HG03442 (cell line): Measurements from ENCODE around the gene SYCN.
"Not testable (repeated sequence)": the region's sequence is repeated elsewhere in the genome, so short reads cannot be mapped to it uniquely, and the experiment has no call there.

Experiments
- ATAC-seq: cut with Tn5 transposase; IDR thresholded peaks from one replicate; pipeline ENCODE4 v1.9.1; 2021; ENCODE audit warnings: mild to moderate bottlenecking, moderate library complexity; ENCODE audit not compliant: unreplicated experiment

Gene SYCN, protein sequence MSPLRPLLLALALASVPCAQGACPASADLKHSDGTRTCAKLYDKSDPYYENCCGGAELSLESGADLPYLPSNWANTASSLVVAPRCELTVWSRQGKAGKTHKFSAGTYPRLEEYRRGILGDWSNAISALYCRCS

DNA sequence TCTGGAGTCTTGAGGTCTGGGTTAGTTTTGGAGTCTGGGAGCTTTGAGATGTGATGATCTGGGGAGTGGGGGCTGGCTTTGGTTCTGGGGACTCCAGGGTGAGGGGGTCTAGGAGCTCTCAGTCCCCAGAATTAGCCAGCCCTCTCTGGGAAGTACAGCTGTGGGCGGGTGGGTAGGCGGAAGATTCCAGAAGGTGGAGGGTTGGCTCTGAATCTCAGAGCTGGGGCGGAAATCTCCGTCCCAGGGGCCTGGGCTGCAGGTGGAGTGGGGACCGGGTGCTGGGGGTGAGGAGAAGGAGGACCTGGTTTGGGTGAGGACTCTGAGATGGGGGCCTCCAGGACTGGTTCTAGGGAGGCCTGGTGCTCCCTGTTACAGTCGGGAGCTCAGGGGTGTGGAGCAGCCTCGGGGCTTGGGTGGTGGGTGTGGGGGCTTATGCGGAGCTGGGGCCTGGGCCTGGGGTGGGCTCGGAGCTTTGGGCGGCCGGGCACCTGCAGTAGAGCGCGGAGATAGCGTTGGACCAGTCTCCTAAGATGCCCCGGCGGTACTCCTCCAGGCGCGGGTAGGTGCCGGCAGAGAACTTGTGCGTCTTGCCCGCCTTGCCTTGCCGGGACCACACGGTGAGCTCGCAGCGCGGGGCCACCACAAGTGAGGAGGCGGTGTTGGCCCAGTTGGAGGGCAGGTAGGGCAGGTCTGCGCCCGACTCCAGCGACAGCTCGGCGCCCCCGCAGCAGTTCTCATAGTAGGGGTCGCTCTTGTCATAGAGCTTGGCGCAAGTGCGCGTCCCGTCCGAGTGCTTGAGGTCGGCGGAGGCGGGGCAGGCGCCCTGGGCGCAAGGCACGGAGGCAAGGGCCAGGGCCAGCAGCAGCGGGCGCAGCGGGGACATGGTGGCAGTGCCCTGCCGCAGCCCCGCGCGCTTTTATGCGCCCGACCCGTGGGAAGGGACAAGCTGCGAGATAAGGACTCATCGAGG, at the start of gene SYCN:
Gene SYCN, minus strand, starts transcription at position 892 of the 970 bp plus-strand sequence. Its CDS starts 9 bp downstream, at position 883.
- ATAC-seq: no peak

DNA sequence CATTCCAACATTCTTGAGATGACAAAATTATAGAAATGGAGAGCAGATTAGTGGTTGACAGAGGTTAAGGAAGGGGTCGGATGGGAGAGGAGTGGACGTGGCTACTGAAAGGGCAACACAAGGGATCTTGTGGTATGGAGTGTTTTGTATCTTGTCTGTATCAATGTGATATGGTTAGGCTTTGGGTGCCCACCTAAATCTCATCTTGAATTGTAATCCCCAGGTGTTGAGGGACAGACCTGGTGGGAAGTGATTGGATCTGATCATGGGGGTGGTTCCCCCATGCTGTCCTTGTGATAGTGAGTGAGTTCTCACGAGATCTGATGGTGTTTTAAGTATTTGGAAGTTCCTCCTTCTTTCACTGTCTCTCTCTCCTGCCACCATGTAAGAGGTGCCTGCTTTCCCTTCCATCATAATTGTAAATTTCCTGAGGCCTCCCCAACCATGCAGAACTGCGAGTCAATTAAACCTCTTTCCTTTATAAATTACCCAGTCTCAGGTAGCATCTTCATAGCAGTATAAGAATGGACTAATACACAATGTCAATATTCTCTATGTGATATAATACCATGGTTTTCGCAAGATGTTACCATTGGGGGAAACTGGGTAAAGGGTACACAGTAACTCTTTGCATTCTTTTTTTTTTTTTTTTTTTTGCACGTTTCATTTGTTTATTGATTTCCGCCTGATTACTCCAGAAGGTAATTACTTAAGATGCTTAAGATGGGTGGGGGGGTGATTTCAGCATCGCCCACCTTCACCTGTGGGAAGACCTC, 49.5 kb upstream of the SYCN start:
- ATAC-seq: no peak

DNA sequence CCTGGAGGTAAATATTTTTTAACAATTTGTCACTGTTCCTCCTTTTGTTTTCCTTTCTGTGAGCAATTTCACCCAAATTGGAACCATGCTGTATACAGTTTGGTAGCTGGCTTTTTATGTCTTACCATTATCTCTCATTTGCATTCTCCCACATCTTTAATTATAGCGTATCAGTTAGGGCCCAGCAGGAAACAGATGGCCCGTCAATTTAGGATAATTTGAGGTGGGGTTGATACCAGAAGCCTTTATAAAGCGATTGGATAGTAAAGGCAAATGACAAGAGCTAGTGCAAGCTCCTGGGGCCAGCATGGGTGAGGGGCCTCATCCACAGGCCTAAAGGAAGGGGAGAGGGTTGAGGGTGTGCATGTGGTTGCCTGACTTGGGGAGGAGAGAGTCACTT, 48.4 kb upstream of the SYCN start:
- ATAC-seq: no peak

DNA sequence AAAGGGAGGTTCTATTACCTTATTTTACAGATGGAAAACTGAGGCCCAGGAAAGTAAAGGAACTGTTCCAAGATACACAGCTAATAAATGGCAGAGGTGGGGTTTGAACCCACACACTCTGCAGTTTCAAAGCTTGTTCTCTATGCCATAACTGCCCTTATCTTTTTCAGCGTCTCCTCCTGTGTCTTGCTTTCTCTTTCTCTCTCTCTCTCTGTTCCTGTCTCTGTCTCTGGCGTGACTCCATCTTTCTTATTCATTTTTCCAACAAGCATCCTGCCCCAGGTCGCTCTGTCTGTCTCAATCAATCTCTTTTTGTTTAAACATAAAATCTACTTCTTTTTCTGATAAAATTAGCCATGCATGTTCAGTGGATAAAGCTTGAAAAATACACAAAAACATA, 47.8 kb upstream of the SYCN start:
- no peak for ATAC-seq

DNA sequence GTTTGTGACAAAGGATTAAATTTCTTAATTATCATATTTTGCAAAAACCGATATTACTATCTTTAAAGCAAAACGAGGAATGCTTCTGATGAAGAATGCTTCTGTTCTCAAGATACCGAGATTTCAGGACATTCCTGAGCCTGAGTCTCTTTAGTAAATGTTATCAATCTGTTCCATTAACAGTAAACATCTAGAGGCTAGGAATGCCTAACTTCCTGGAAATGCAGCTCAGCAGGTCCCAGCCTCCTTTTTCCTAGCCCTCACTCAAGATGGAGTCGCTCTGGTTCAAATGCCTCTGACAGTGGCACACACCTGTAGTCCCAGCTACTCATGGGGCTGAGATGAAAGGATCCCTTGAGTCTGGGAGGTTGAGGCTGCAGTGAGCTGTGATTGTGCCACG, 47.0 kb upstream of the SYCN start:
- ATAC-seq: no peak

DNA sequence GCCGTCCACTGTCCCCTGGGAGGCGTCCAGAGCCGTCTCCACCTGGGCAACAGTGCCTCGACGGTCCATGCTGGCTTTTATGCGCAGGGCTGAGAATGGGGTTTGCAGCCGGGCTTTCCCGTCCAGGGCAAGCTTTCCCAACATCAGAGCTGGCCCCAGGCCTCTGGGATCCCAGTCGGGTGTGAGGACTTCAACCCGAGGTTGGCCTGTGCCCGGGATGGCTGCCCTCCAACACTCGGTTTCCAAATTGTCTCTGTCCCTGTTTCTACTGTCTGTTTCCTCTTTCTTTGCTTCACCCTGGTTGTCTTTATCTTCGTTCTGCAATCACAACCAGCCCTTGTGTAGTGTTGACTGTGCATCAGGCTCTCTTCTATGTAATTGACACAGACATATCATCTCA, 44.7 kb upstream of the SYCN start, which contains the start of gene IFNL4:
Gene IFNL4, minus strand, starts transcription at position 51 of the 400 bp plus-strand sequence.
- ATAC-seq: no peak

DNA sequence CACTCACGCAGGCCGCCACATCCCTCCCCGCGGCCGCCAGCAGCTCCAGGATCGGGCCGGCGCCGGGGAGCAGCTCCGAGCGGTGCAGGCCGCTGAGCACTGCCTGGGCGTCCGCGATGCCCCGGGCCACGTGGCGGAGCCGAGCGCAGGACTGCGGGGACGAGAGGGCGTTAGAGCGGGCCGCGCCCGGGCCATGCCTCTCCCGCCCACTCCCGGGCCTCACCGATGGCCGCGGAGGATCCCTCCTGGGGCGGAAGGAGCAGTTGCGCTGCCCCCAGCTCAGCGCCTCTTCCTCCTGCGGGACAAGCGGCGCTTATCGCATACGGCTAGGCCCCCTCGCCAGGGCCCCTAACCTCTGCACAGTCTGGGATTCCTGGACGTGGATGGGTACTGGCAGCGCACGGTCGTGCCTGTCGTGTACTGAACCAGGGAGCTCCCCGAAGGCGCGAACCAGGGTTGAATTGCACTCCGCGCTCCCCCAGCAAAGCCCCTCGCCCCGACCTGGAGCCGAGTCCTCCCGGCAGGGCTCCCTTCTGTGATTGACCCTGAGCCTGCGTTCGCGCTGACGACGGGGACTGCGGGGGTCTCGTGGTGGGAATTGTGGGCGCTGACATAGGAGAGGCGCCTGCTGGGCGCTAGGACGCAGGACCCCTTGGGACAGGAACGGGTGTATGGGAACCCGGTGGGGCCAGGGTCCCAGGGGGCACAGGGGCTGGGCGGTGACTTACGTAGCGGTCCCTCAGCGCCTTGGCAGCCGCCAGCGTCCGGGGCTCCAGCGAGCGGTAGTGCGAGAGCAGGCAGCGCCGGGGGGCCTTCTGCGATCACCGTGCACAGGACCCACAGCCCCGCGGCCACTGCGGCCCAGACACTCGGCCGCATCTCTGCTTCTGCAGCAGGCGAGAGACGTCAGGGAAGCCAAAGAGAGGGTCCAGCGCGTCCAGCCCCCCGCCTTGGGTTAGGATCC, 43.9 kb upstream of the SYCN start:
- ATAC-seq: no peak

DNA sequence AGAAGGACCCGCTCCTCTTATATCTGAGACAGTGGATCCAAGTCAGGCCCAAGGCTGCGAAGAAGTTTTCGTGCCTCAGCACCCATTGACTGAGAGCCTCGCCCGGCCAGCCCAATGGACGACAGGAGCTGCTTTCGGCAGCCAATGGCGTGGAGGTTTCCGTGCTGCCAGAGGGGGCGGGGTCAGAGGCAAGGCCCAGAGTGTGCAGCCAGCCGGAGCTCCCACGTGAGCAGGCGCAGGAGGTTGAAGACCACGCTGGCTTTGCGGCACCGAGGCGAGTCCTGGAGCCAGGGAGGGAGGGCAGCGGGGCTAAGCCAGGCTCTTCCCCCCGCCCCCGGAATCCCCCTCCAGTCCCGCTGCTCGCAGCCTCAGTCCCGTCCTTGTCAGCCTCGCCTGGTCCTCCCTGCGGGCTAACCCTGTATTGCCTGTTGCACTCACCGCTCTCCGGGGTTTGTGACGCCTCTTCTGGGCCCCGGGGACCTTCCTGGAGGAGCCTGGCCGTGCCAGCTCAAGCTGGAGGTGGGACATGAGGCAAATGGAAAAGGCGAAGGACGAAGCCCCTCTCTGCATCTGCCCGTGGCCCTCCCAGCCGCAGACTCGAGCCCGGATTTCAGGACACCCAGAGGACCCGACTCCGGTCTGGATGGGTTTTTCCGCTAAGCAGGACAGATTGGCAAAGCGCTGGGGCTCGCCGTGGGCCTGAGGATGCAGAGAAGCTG, 43.0 kb upstream of the SYCN start:
- no peak for ATAC-seq

DNA sequence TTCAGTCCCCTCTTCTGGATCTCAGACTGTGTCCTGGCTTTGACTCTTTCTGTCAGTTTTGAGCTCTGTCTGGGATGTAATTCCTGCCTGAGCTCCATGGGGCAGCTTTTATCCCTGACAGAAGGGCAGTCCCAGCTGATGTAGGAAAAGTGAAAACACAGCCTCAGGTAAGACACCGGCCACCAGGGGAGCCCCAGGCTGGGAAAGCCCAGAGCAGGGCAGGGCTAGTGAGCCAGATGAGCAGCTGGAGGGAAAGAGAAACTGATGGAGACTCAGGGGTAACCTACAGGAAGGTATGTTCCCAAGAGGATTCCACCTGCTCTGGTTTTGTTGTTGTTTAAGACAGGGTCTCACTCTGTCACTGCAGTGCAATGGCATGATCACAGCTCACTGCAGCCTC, 41.1 kb upstream of the SYCN start:
- ATAC-seq: not testable (repeated sequence)

DNA sequence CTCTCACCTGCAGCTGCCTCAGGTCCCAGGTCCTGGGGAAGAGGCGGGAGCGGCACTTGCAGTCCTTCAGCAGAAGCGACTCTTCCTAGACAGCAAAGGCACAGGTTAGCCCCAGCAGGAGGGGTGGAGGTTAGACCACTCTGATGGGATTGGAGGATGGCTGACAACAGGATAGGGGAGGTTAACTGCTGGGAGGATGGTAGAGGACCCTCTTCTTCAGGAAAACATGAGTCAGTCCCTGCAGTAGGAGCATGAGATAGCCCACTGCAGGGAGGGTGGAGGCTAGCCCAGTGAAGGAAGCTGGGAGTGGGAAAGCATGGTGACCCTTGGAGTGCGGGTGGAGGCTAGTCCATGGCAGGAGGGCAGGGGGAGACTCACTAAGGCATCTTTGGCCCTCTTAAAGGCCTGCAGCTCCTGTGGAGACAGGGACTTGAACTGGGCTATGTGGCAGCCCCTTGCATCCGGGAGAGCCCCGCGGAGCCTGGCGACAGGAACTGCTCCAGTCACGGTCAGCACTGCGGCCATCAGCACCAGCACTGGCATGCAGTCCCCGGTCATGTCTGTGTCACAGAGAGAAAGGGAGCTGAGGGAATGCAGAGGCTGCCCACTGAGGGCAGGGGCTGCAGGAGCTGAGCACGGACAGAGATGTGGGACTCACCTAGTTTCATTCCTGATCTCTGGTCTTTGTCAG, 40.5 kb upstream of the SYCN start, which contains the start of gene IFNL3:
Gene IFNL3, minus strand, starts transcription at position 597 of the 691 bp plus-strand sequence. Its CDS starts 39 bp downstream, at position 558.
- not testable (repeated sequence) for ATAC-seq

DNA sequence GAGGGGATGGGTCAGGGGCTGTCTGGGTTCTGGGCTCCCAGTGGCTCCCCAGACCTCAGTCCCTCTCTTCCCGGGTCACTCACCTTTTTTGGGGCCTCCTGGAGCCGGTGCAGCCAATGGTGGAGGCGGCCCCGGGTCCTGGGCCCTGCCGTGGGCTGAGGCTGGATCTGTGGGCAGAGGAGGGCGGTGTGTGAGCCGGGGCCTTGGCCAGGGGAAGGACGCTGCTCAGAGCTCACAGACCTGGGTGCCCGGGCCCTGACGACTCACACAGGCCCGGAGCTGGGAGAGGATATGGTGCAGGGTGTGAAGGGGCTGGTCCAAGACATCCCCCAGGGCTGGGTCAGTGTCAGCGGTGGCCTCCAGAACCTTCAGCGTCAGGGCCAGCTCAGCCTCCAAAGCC, 39.7 kb upstream of the SYCN start:
- ATAC-seq: not testable (repeated sequence)

DNA sequence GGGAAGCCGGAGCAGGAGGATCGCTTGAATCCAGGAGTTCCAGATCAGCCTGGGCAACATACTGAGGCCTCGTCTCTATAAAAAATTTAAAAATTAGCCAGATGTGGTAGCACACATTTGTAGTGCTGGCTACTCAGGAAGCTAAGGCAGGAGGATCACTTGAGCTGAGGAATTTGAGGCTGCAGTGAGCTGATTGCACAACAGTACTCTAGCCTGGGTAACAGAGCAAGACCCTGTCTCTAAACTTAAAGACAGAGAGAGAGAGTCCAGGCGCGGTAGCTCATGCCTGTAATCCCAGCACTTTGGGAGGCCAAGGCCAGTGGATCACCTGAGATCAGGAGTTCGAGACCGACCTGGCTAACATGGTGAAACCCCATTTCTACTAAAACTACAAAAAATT, 36.4 kb upstream of the SYCN start:
- no peak for ATAC-seq

DNA sequence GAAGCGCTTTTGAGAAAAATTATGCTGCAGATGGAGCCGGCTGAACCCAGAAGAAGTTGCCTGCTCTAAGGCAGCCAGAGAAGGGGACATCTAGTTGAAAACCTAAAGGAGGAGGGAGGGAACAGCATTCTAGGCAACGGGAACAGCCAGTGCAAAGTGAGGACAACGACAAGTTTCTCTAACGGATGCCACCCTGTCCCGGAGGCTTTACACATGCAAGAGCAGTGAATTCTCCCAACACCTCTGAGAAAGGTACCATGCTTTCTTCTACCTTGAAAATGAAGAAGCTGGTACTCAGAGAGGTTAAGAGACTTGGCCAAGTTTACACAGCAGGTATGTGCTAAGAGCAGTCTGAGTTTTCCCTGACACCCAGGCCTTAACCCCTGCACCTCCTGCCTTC, 34.9 kb upstream of the SYCN start:
- ATAC-seq: no peak

DNA sequence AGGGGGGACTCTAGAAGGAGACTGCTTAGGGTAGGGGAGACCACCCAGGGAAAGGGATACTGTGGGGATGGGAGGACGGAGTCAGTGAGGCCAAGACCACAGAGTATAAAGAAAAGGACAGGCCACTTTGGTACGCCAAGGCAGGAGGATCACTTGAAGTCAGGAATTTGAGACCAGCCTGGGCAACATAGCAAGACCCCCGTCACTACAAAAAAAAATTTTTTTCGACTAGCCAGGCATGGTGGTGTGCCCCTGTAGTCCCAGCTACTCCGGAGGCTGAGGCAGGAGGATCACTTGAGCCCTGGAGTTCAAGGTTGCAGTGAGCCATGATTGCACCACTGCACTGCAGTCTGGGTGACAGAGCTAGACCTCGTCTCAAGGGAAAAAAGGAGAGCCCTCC, 34.1 kb upstream of the SYCN start:
- no peak for ATAC-seq

DNA sequence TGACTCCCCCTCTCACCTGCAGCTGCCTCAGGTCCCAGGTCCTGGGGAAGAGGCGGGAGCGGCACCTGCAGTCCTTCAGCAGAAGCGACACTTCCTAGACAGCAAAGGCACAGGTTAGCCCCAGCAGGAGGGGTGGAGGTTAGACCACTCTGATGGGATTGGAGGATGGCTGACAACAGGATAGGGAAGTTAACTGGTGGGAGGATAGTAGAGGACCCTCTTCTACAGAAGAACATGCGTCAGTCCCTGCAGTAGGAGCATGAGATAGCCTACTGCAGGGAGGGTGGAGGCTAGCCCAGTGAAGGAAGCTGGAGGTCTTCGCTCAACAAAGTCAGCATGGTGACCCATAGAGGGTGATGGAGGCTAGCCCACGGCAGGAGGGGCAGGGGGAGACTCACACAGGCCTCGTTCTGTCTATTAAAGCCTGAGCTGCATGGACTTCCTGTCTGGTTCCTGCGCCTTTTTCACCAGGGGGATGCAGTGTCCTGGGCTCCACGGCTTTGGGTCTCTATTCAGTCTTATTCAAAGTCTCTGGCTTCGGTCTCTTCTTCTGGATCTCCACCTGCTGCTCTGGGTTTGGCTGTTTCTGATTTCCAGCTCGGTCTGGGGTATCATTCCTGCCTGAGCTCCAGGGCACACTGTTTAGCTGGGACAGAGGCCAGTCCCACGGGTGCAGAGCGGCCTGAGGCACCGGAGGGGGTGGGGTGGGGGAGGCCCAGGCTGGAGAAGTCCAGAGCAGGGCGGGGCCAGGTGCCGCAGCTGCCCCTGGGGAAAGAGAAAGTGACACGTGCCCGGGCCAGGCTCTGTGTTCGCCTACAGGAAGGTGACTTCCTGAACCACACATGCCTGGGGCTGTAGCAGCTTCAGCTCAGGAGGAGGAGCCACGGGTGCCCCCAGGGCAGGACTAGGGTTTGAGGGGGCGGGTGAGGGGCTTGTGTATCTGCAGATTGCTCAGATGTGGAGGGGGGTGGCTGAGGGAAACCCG, 33.4 kb upstream of the SYCN start:
- ATAC-seq: peak; percentile 75

DNA sequence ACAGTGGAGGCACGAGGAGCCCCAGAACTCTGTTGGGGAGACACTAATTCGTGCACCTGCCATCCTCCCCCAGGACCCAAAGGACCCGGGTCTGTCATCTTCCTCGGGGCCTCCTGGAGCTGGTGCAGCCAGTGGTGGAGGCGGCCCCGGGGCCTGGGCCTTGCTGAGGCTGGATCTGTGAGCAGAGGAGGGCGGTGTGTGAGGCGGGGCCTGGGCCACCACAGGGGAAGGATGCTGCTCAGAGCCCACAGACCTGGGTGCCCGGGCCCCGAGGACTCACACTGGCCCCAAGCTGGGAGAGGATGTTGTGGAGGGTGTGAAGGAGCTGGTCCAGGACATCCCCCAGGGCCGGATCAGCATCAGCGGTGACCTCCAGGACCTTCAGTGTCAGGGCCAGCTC, 32.5 kb upstream of the SYCN start:
- no peak for ATAC-seq

DNA sequence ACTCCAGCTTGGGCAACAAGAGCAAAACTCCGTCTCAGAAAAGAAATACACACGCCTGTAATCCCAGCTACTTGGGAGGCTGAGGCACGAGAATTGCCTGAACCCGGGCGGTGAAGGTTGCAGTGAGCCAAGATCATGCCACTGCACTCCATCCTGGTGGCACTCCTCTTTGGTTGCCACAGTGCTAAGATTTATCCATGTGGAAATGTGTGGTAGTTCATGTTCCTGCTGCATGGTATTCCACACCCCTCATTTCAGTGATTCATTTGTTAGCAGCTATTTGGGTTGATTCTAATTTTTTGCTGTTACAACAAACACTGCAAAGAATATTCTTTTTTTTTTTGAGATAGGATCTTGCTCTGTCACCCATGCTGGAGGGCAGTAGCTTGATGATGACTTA, 28.6 kb upstream of the SYCN start:
- no peak for ATAC-seq
